ENCODE measurements around the gene DEPDC1B. TPM values are rescaled to one million over a fixed set of nuclear protein-coding genes. Genes with fewer than 3 reads are reported as not detected.

Gene DEPDC1B
- total RNA-seq, 4 donors from 2014 or later, result 0.31 to 3.8 (median 1.5) TPM

GRCh38 chr5:60671899-60672692, 27.9 kb downstream of the DEPDC1B start:
- ATAC-seq (ENCODE audit: low FRiP score), result no peak

GRCh38 chr5:60670749-60671148, 29.2 kb downstream of the DEPDC1B start:
- no peak for TF ChIP-seq CTCF (IDR thresholded peaks at IDR 0.05)
- ATAC-seq (ENCODE audit: low FRiP score) (no peak), DNase-seq (ENCODE audit: low spot score) (no peak)

More at GRCh38 chr5:60671899-60672692, 27.9 kb downstream of the DEPDC1B start:
- TF ChIP-seq CTCF (IDR thresholded peaks at IDR 0.05), result no peak
- DNase-seq (ENCODE audit: low spot score), result no peak

GRCh38 chr5:60668686-60669304, 31.2 kb downstream of the DEPDC1B start:
- TF ChIP-seq CTCF (IDR thresholded peaks at IDR 0.05), result no peak
- ATAC-seq (ENCODE audit: low FRiP score), result no peak
- no peak for DNase-seq (ENCODE audit: low spot score)

GRCh38 chr5:60651872-60652620, 47.9 kb downstream of the DEPDC1B start:
- DNase-seq (ENCODE audit: low spot score) (no peak), ATAC-seq (ENCODE audit: low FRiP score) (peak; percentile 91)
- no peak for TF ChIP-seq CTCF (IDR thresholded peaks at IDR 0.05)

- DNase-seq (ENCODE audit: low spot score) (no peak), ATAC-seq (ENCODE audit: low FRiP score) (no peak)
- TF ChIP-seq CTCF (IDR thresholded peaks at IDR 0.05), result no peak
Observed at GRCh38 chr5:60649288-60649917, 50.6 kb downstream of the DEPDC1B start.

- no peak for TF ChIP-seq CTCF (IDR thresholded peaks at IDR 0.05)
- ATAC-seq (ENCODE audit: low FRiP score), result no peak
- no peak for DNase-seq (ENCODE audit: low spot score)
Observed at GRCh38 chr5:60648175-60648574, 51.8 kb downstream of the DEPDC1B start.
